GM23338 (cell line): ENCODE data around the gene NAP1L4. TPM values are rescaled to one million over a fixed set of nuclear protein-coding genes. Genes with fewer than 3 reads are reported as not detected.

Experiments used
- ATAC-seq: fragments of 200-7000 bp; cut with Tn5 transposase; 3 replicates; pipeline ENCODE4 v1.9.1; 2020
- DNase-seq: peaks from one replicate; pipeline ENCODE4 v3.0.0-alpha.2; 2015; ENCODE audit warnings: low spot score
- H2AFZ ChIP-seq: fragments of 200-600 bp; sonication (generic); 2 replicates; pipeline ENCODE4 v1.8.0; 2016; ENCODE audit warnings: antibody characterized with exemption, mild to moderate bottlenecking, moderate library complexity
- H3F3A ChIP-seq: fragments of 200-600 bp; sonication (generic); replicated peaks from 2 replicates; pipeline ENCODE4 v1.8.0; 2017; ENCODE audit warnings: antibody characterized with exemption, mixed run types, low read depth
- H3K27ac ChIP-seq: fragments of 200-600 bp; sonication (generic); 2 replicates; pipeline ENCODE4 v1.6.1; 2016; ENCODE audit warnings: low read depth
- H3K27me3 ChIP-seq: fragments of 200-600 bp; sonication (generic); 2 replicates; pipeline ENCODE4 v1.8.0; 2016; ENCODE audit warnings: mild to moderate bottlenecking, mixed run types, moderate library complexity; ENCODE audit not compliant: insufficient read depth
- H3K36me3 ChIP-seq: fragments of 200-600 bp; sonication (generic); 2 replicates; pipeline ENCODE4 v1.8.0; 2016; ENCODE audit warnings: mild to moderate bottlenecking; ENCODE audit not compliant: insufficient read depth
- H3K4me1 ChIP-seq: fragments of 200-600 bp; sonication (generic); 2 replicates; pipeline ENCODE4 v1.8.0; 2016; ENCODE audit warnings: mild to moderate bottlenecking, moderate library complexity; ENCODE audit not compliant: insufficient read depth
- H3K4me2 ChIP-seq: fragments of 200-600 bp; sonication (generic); 2 replicates; pipeline ENCODE4 v1.7.1; 2017; ENCODE audit warnings: mixed run types
- H3K4me3 ChIP-seq: fragments of 200-600 bp; sonication (generic); 2 replicates; pipeline ENCODE4 v1.6.1; 2016; ENCODE audit warnings: mixed run types
- H3K79me2 ChIP-seq: fragments of 200-600 bp; sonication (generic); replicated peaks from 2 replicates; pipeline ENCODE4 v1.8.0; 2017; ENCODE audit warnings: mild to moderate bottlenecking; ENCODE audit not compliant: insufficient read depth
- H3K9me2 ChIP-seq: fragments of 200-600 bp; sonication (generic); 2 replicates; pipeline ENCODE4 v1.8.0; 2017; ENCODE audit not compliant: insufficient read depth
- H4K20me1 ChIP-seq: fragments of 200-600 bp; sonication (generic); replicated peaks from 2 replicates; pipeline ENCODE4 v1.8.0; 2017; ENCODE audit warnings: mild to moderate bottlenecking; ENCODE audit not compliant: insufficient read depth
- H3K27ac Mint-ChIP-seq: 2 replicates; pipeline ENCODE4 v1.8.0; 2020; ENCODE audit warnings: inconsistent platforms, mild to moderate bottlenecking, moderate library complexity, mixed read lengths
- H3K27me3 Mint-ChIP-seq: 3 replicates; pipeline ENCODE4 v1.8.0; 2022; ENCODE audit warnings: low read depth, mild to moderate bottlenecking, moderate library complexity, mixed read lengths, inconsistent platforms; ENCODE audit not compliant: insufficient read depth, poor library complexity
- H3K36me3 Mint-ChIP-seq: 3 replicates; pipeline ENCODE4 v1.8.0; 2021; ENCODE audit warnings: low read depth, mild to moderate bottlenecking, inconsistent platforms, moderate library complexity, mixed read lengths
- H3K4me1 Mint-ChIP-seq: 3 replicates; pipeline ENCODE4 v1.8.0; 2020; ENCODE audit warnings: mild to moderate bottlenecking, inconsistent platforms, mixed read lengths
- H3K4me3 Mint-ChIP-seq: 3 replicates; pipeline ENCODE4 v1.8.0; 2021; ENCODE audit warnings: moderate library complexity, mild to moderate bottlenecking, inconsistent platforms, mixed read lengths
- H3K9me3 Mint-ChIP-seq: 3 replicates; pipeline ENCODE4 v1.8.0; 2020; ENCODE audit warnings: moderate library complexity, mild to moderate bottlenecking, inconsistent platforms, mixed read lengths
- CREB1 ChIP-seq: fragments of 250-450 bp; sonication (Bioruptor Pico); IDR thresholded peaks from 2 replicates; pipeline ENCODE4 v1.5.0; 2020; ENCODE audit warnings: low read depth, mild to moderate bottlenecking, moderate library complexity
- CTCF ChIP-seq, 2 experiments: fragments of 200-600 bp in 1 of 2; sonication (generic) in 1 of 2; conservative IDR thresholded peaks; 2 replicates each; pipeline versions ENCODE4 v1.5.1 to v1.6.1; 2016 to 2017; ENCODE audit warnings: antibody characterized with exemption in 2 of 2, low read depth in 2 of 2, mild to moderate bottlenecking in 2 of 2, moderate library complexity in 1 of 2
- ETS1 ChIP-seq: IDR thresholded peaks from 2 replicates; pipeline ENCODE4 v1.6.1; 2016; ENCODE audit warnings: antibody characterized with exemption
- EZH2 ChIP-seq: fragments of 200-600 bp; sonication (generic); IDR thresholded peaks from one replicate; pipeline ENCODE4 v1.8.0; 2017; ENCODE audit warnings: antibody characterized with exemption, mild to moderate bottlenecking, low read depth; ENCODE audit not compliant: unreplicated experiment
- EZH2phosphoT487 ChIP-seq: fragments of 200-600 bp; sonication (generic); IDR thresholded peaks from one replicate; pipeline ENCODE4 v1.8.1; 2018; ENCODE audit warnings: antibody characterized with exemption; ENCODE audit not compliant: unreplicated experiment
- JUNB ChIP-seq: IDR thresholded peaks from one replicate; pipeline ENCODE4 v1.6.1; 2016; ENCODE audit warnings: antibody characterized with exemption; ENCODE audit not compliant: unreplicated experiment
- NANOG ChIP-seq: IDR thresholded peaks from 2 replicates; pipeline ENCODE4 v1.6.1; 2016; ENCODE audit warnings: antibody characterized with exemption, borderline replicate concordance
- POLR2AphosphoS5 ChIP-seq: IDR thresholded peaks from 2 replicates; pipeline ENCODE4 v1.6.1; 2016; ENCODE audit warnings: antibody characterized with exemption, low read depth
- REST ChIP-seq: IDR thresholded peaks from one replicate; pipeline ENCODE4 v1.6.1; 2018; ENCODE audit warnings: antibody characterized with exemption; ENCODE audit not compliant: unreplicated experiment
- STAT1 ChIP-seq: IDR thresholded peaks from one replicate; pipeline ENCODE4 v1.6.1; 2016; ENCODE audit warnings: antibody characterized with exemption; ENCODE audit not compliant: unreplicated experiment
- ZNF331 ChIP-seq: fragments of 250-450 bp; sonication (Bioruptor Pico); IDR thresholded peaks from 2 replicates; pipeline ENCODE4 v1.5.0; 2020; ENCODE audit warnings: low read depth, mild to moderate bottlenecking, moderate library complexity
- ZNF462 ChIP-seq: fragments of 250-450 bp; sonication (Bioruptor Pico); IDR thresholded peaks from 2 replicates; pipeline ENCODE4 v1.5.0; 2020; ENCODE audit warnings: mild to moderate bottlenecking, moderate library complexity
- polyA plus RNA-seq: library from polyadenylated mRNA; unstranded; fragments of >200 nt; fragmentation: Nextera tagmentation; extraction: Ambion mirVana; gene quantifications from 2 replicates; pipeline ENCODE4 v1.2.1, GENCODE V29; 2016
- total RNA-seq: library from RNA; depleted of rRNA; stranded (reverse); fragments of >200 nt; shearing (Covaris generic); gene quantifications from 2 replicates; pipeline ENCODE4 v1.2.3, GENCODE V29; 2014

The NAP1L4 gene
- total and polyA plus RNA-seq, 2 experiments from 2014 or later, result 181 to 189 TPM

GRCh38 chr11:2923446-2924375, 68.4 kb downstream of the NAP1L4 start:
- no peak overlapping the region for H2AFZ ChIP-seq
- Mint-ChIP-seq H3K4me1 (peaks cover 8% of the 10 kb centered on the region; the same call in 1 of the 3 replicates), H3K27me3 (peaks cover 27% of the 10 kb centered on the region), H3K27ac (no peak overlapping the region), H3K9me3 (peaks cover 4% of the 10 kb centered on the region; the same call in 1 of the 3 replicates), H3K4me3 (no peak overlapping the region), H3K36me3 (no peaks in the 10 kb centered on the region; the same call in 2 of the 3 replicates)
- H4K20me1 ChIP-seq, result 0 out of 2 replicates have a peak, but pooled peaks cover 4% of the 10 kb centered on the region
- H3K4me1 ChIP-seq, result peaks cover 3% of the 10 kb centered on the region; the same call in 1 of the 2 replicates
- peaks cover 22% of the 10 kb centered on the region for H3K27me3 ChIP-seq
- ATAC-seq (no peak), DNase-seq (no peak)
- H3K9me2 ChIP-seq, result no peaks in the 10 kb centered on the region
- no peak for TF ChIP-seq REST
- TF ChIP-seq EZH2, result no peak
- TF ChIP-seq STAT1, result no peak
- TF ChIP-seq ETS1, result no peak
- no peak for TF ChIP-seq POLR2AphosphoS5
- TF ChIP-seq CREB1, result no peak
- no peak for TF ChIP-seq NANOG
- no peak for TF ChIP-seq CTCF (conservative IDR thresholded peaks at IDR 0.05; ENCODE audit: low read depth in 2 of 2)
- TF ChIP-seq EZH2phosphoT487, result no peak
- no peak for TF ChIP-seq ZNF462
- no peak for TF ChIP-seq JUNB
- no peak for TF ChIP-seq ZNF331 (CRISPR knock-in tag)
- no peak overlapping the region for H3K4me3 ChIP-seq
- no peak overlapping the region for H3K27ac ChIP-seq
- no peaks in the 10 kb centered on the region for H3F3A ChIP-seq
- H3K79me2 ChIP-seq, result no peaks in the 10 kb centered on the region
- H3K4me2 ChIP-seq, result no peak overlapping the region
- no peaks in the 10 kb centered on the region for H3K36me3 ChIP-seq
